OCI-LY3 (cell line): Measurements from ENCODE around the gene DNAJC5.

Experiments used
- H2AFZ ChIP-seq: fragments of 200-600, 300-600 bp; shearing (Covaris generic); 2 replicates; pipeline ENCODE4 v1.6.0; 2014; ENCODE audit warnings: antibody characterized with exemption, low read depth, low read length
- H3K27ac ChIP-seq: fragments of 200-600, 300-600 bp; sonication (generic); 2 replicates; pipeline ENCODE4 v1.5.1; 2014; ENCODE audit warnings: mild to moderate bottlenecking, low read length, moderate library complexity, mixed read lengths
- H3K27me3 ChIP-seq: fragments of 200-600, 300-600 bp; sonication (generic); 2 replicates; pipeline ENCODE4 v1.6.1; 2014; ENCODE audit warnings: low read depth, low read length, mixed read lengths
- H3K36me3 ChIP-seq: fragments of 200-600, 300-600 bp; sonication (generic); replicated peaks from 2 replicates; pipeline ENCODE3; 2014; ENCODE audit warnings: low read depth, low read length, mixed read lengths
- H3K4me1 ChIP-seq: fragments of 300-600, 200-600 bp; sonication (generic); 2 replicates; pipeline ENCODE4 v1.6.1; 2014; ENCODE audit warnings: low read length, mixed read lengths
- H3K4me2 ChIP-seq: fragments of 200-600, 300-600 bp; sonication (generic); 2 replicates; pipeline ENCODE4 v1.6.1; 2014; ENCODE audit warnings: low read length, mixed read lengths
- H3K4me3 ChIP-seq: fragments of 300-600, 200-600 bp; sonication (generic); 2 replicates; pipeline ENCODE4 v1.5.1; 2014; ENCODE audit warnings: antibody characterized with exemption, mild to moderate bottlenecking, low read length, moderate library complexity
- H3K79me2 ChIP-seq: fragments of 300-600, 200-600 bp; shearing (Covaris generic); 2 replicates; pipeline ENCODE4 v1.6.1; 2014; ENCODE audit warnings: mild to moderate bottlenecking, low read length, mixed read lengths
- H3K9ac ChIP-seq: fragments of 300-600, 200-600 bp; shearing (Covaris generic); 2 replicates; pipeline ENCODE4 v1.6.0; 2014; ENCODE audit warnings: mild to moderate bottlenecking, low read length, moderate library complexity
- H3K9me3 ChIP-seq: fragments of 200-600, 300-600 bp; shearing (Covaris generic); 2 replicates; pipeline ENCODE4 v1.6.1; 2014; ENCODE audit warnings: low read length, mixed read lengths; ENCODE audit not compliant: insufficient read depth
- H4K20me1 ChIP-seq: fragments of 200-600, 300-600 bp; sonication (generic); 2 replicates; pipeline ENCODE4 v1.6.1; 2016; ENCODE audit warnings: low read length, mixed read lengths; ENCODE audit not compliant: insufficient read depth
- CTCF ChIP-seq: fragments of 200-600, 300-600 bp; sonication (generic); IDR thresholded peaks from 2 replicates; pipeline ENCODE4 v1.5.1; 2014; ENCODE audit warnings: antibody characterized with exemption, low read length, low read depth
- EZH2phosphoT487 ChIP-seq: fragments of 200-600 bp; shearing (Covaris generic); IDR thresholded peaks from 2 replicates; pipeline ENCODE4 v1.6.1; 2018; ENCODE audit warnings: antibody characterized with exemption, mixed run types, low read depth

Gene DNAJC5

GRCh38 chr20:63894358-63895201 is at the start of gene DNAJC5:
Gene DNAJC5 (plus strand): TSS chr20:63895126. CDS start chr20:63928346, 33,220 bp downstream.
- peaks cover 8% of the 10 kb centered on the region for H3K4me1 ChIP-seq
- peaks cover 43% of the 10 kb centered on the region for H3K79me2 ChIP-seq
- no peaks in the 10 kb centered on the region for H3K27me3 ChIP-seq
- peak within 1 kb of the TSS; percentile 96 for H3K9ac ChIP-seq
- peaks cover 34% of the 10 kb centered on the region for H4K20me1 ChIP-seq
- peak within 1 kb of the TSS; percentile 98 for H3K4me3 ChIP-seq
- peak within 1 kb of the TSS; percentile 88 for H3K4me2 ChIP-seq
- no peak within 1 kb of the TSS for H2AFZ ChIP-seq
- peaks cover 19% of the 10 kb centered on the region for H3K36me3 ChIP-seq
- no peaks in the 10 kb centered on the region for H3K9me3 ChIP-seq
- H3K27ac ChIP-seq = peak within 1 kb of the TSS; percentile 67
- TF ChIP-seq CTCF (no peak), EZH2phosphoT487 (no peak)

- Histone ChIP-seq H3K4me1 (peaks cover 38% of the 10 kb centered on the region), H3K27me3 (peaks cover 23% of the 10 kb centered on the region), H3K9me3 (no peaks in the 10 kb centered on the region), H3K4me3 (no peak overlapping the region), H2AFZ (no peak overlapping the region), H3K79me2 (no peaks in the 10 kb centered on the region), H3K4me2 (no peak overlapping the region), H3K9ac (no peak overlapping the region), H3K36me3 (no peaks in the 10 kb centered on the region), H4K20me1 (no peaks in the 10 kb centered on the region), H3K27ac (no peak overlapping the region)
- TF ChIP-seq CTCF (no peak), EZH2phosphoT487 (no peak)
Observed at GRCh38 chr20:63846128-63846771, 48.7 kb upstream of the DNAJC5 start.

GRCh38 chr20:63846888-63847236 is 48.1 kb upstream of the DNAJC5 start:
- Histone ChIP-seq H3K9ac (no peak overlapping the region), H3K4me2 (no peak overlapping the region), H3K79me2 (no peaks in the 10 kb centered on the region), H3K4me3 (no peak overlapping the region), H3K27ac (no peak overlapping the region), H2AFZ (no peak overlapping the region), H3K9me3 (no peaks in the 10 kb centered on the region), H3K36me3 (no peaks in the 10 kb centered on the region), H4K20me1 (no peaks in the 10 kb centered on the region), H3K4me1 (peaks cover 38% of the 10 kb centered on the region), H3K27me3 (peaks cover 23% of the 10 kb centered on the region)
- TF ChIP-seq CTCF (no peak), EZH2phosphoT487 (no peak)

- Histone ChIP-seq H3K4me3 (no peak overlapping the region), H2AFZ (no peak overlapping the region), H3K9me3 (no peaks in the 10 kb centered on the region), H3K79me2 (no peaks in the 10 kb centered on the region), H3K36me3 (no peaks in the 10 kb centered on the region), H4K20me1 (no peaks in the 10 kb centered on the region), H3K4me2 (no peak overlapping the region), H3K4me1 (peaks cover 32% of the 10 kb centered on the region), H3K27ac (no peak overlapping the region), H3K9ac (no peak overlapping the region), H3K27me3 (peaks cover 23% of the 10 kb centered on the region)
- TF ChIP-seq CTCF (no peak), EZH2phosphoT487 (no peak)
Observed at GRCh38 chr20:63847237-63848002, 47.5 kb upstream of the DNAJC5 start.
